Mammary epithelial cell (primary cell): ENCODE data around the gene TRMT2A.

Source experiments
- EZH2 ChIP-seq: IDR thresholded peaks from 2 replicates; pipeline ENCODE4 v1.6.1; 2012; ENCODE audit warnings: low read length, inconsistent platforms, borderline replicate concordance
- TF ChIP-seq, protein P1 (sequence below), 2 donors: IDR thresholded peaks in 1 of 2; conservative IDR thresholded peaks in 1 of 2; 2 replicates each; pipeline ENCODE4 v1.5.1; 2011 to 2012; ENCODE audit warnings: inconsistent platforms in 2 of 2, low read length in 2 of 2, mild to moderate bottlenecking in 2 of 2, control low read depth in 1 of 2, low read depth in 1 of 2; ENCODE audit not compliant: insufficient read depth in 1 of 2; ENCODE audit errors: extremely low read depth in 1 of 2

DNA sequence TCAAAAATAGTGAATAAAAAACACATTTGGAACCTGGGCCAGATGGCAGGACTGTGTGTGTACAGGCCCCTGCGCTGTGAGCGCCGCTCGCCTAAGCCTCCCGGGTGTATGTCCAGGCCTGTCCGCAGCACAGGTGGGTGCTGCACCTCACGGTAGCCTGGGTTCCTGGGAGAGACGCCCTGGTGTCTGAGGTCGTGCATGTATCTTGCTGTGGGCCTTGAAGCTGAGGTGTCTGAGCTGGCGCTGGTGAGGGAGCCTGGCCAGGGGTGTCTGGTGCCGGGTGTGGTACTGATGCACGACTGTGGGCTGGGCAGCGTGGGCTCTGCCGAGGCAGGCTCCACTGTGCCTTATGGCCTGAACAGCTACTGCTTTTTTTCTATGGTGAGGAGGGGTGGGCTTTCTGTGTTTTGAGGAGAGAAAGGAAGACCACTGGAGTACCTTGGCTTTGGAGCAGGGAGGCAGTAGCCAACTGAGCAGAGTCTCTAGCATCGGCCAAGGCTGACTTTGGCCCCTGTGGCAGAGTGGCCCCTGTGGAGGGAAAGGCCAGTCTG is 10.4 kb upstream of the TRMT2A start:
- no peak for TF ChIP-seq EZH2
- TF ChIP-seq, protein P1, sequence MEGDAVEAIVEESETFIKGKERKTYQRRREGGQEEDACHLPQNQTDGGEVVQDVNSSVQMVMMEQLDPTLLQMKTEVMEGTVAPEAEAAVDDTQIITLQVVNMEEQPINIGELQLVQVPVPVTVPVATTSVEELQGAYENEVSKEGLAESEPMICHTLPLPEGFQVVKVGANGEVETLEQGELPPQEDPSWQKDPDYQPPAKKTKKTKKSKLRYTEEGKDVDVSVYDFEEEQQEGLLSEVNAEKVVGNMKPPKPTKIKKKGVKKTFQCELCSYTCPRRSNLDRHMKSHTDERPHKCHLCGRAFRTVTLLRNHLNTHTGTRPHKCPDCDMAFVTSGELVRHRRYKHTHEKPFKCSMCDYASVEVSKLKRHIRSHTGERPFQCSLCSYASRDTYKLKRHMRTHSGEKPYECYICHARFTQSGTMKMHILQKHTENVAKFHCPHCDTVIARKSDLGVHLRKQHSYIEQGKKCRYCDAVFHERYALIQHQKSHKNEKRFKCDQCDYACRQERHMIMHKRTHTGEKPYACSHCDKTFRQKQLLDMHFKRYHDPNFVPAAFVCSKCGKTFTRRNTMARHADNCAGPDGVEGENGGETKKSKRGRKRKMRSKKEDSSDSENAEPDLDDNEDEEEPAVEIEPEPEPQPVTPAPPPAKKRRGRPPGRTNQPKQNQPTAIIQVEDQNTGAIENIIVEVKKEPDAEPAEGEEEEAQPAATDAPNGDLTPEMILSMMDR (conservative IDR thresholded peaks at IDR 0.05 in 1 of 2, IDR thresholded peaks at IDR 0.05 in 1 of 2; ENCODE audit: extremely low read depth in 1 of 2, insufficient read depth in 1 of 2, low read depth in 1 of 2, low read length in 2 of 2): no peak
